AG09309 (cell line): Measurements from ENCODE around the gene CACNG7.

Experiments used
- DNase-seq: peaks from one replicate; pipeline ENCODE4 v3.0.0-alpha.2; 2010; ENCODE audit warnings: low read depth
- H3K4me3 ChIP-seq: 2 replicates; pipeline ENCODE4 v1.5.1; 2011; ENCODE audit warnings: mild to moderate bottlenecking, low read depth, low read length, moderate library complexity; ENCODE audit not compliant: control insufficient read depth
- CTCF ChIP-seq: IDR thresholded peaks from 2 replicates; pipeline ENCODE4 v1.5.1; 2011; ENCODE audit warnings: mild to moderate bottlenecking, low read depth, low read length, inconsistent platforms; ENCODE audit not compliant: insufficient read depth, control insufficient read depth; ENCODE audit errors: missing control alignments

The CACNG7 gene

GRCh38 chr19:53909471-53910169, 542 bp downstream of the CACNG7 start:
- TF ChIP-seq CTCF = no peak
- H3K4me3 ChIP-seq = no peak overlapping the region; the same call in 1 of the 2 replicates
- no peak for DNase-seq

GRCh38 chr19:53910170-53910518, 1.1 kb downstream of the CACNG7 start:
- H3K4me3 ChIP-seq = no peak overlapping the region
- TF ChIP-seq CTCF = no peak
- no peak for DNase-seq

GRCh38 chr19:53912653-53913052, 3.6 kb downstream of the CACNG7 start:
- no peak for TF ChIP-seq CTCF
- H3K4me3 ChIP-seq = no peak overlapping the region
- no peak for DNase-seq

GRCh38 chr19:53915000-53915399, 5.9 kb downstream of the CACNG7 start:
- no peak for DNase-seq
- H3K4me3 ChIP-seq = no peak overlapping the region
- TF ChIP-seq CTCF = no peak

GRCh38 chr19:53916004-53916403, 6.9 kb downstream of the CACNG7 start:
- DNase-seq = no peak
- H3K4me3 ChIP-seq = no peak overlapping the region
- no peak for TF ChIP-seq CTCF

- no peak for DNase-seq
- no peak for TF ChIP-seq CTCF
These were observed 8.3 kb downstream of the CACNG7 start for GRCh38 chr19:53917356-53917755.

More at GRCh38 chr19:53917356-53917755, 8.3 kb downstream of the CACNG7 start:
- no peak overlapping the region for H3K4me3 ChIP-seq
